CD4-positive, alpha-beta T cell treated with Interferon gamma for 1 hour (primary cell): ENCODE measurements around the gene SAT1.

Experiments used
- DNase-seq: peaks from one replicate; pipeline ENCODE4 v3.0.0-alpha.2; 2020

SAT1 gene

DNA sequence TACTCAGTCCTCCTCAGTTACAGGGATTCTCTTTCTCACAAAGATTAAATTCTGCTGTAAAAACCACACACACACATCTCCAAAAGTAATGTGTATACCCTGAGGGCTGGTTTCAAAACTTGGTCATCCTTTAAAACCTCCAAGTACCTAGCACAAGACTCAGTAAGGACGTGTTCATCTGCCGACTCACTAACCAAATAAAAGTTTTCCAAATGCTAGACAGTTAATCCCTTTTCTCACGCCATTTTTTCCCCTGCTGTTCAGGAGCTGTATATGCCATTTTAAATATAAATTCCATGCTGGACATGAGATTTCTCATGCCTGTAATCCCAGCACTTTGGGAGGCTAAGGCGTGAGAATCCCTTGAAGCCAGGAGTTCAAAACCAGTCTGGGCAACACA lies 3.9 kb upstream of the SAT1 start:
- DNase-seq = no peak

DNA sequence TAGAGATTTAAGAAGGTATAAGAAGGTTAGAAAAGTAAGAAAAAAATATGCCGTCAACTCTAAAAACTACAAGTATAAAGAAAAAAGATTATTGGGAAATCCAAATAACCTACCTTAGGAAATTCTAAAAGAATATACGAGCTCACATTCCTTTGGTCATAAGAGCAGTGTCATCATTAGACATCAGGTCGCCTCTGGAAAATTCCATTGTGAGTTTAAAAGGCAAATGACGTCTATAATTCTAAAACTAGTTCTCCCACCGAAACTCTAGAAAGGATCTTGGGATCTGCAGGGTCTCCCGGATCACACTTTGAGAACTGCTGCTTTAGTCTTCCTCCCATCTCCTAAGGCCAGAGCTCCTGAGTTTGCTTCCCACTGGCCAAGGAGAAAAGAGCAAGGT lies 518 bp upstream of the SAT1 start:
- no peak for DNase-seq

DNA sequence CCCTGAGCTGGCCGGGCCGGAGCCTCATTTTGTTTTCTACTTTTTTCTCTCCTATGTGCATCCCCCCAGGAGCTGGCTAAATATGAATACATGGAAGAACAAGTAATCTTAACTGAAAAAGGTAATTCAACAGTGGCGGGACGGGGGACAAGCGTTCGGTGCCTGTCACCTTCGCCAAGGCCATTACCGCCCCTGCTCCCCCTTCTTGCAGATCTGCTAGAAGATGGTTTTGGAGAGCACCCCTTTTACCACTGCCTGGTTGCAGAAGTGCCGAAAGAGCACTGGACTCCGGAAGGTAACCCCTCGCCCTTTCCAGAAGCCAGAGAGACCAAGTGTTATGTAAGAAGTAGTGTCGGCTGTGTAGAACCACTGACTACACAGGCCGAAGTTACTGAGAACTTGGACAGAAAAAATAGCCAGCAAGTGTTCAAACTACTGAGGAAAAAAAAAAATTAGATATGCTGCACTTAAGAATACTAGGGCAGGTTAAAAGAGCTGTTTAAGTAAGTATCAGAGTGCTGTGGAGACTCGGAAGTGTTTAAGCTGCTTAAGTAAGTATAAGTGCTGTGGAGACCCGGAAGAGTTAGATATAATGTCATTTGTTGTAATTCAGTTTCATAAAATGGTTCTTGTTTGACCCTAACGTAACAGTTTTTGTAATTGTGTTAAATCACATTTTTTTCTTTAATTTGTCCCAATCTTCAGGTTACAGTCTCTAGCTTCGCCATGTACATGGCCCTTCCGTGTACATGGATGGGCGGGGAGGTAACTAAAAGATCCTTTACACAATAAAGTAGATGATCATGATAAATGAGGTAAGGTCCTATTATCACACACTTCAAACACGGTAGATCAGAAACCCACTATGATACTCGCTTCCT lies 856 bp downstream of the SAT1 start:
- no peak for DNase-seq

DNA sequence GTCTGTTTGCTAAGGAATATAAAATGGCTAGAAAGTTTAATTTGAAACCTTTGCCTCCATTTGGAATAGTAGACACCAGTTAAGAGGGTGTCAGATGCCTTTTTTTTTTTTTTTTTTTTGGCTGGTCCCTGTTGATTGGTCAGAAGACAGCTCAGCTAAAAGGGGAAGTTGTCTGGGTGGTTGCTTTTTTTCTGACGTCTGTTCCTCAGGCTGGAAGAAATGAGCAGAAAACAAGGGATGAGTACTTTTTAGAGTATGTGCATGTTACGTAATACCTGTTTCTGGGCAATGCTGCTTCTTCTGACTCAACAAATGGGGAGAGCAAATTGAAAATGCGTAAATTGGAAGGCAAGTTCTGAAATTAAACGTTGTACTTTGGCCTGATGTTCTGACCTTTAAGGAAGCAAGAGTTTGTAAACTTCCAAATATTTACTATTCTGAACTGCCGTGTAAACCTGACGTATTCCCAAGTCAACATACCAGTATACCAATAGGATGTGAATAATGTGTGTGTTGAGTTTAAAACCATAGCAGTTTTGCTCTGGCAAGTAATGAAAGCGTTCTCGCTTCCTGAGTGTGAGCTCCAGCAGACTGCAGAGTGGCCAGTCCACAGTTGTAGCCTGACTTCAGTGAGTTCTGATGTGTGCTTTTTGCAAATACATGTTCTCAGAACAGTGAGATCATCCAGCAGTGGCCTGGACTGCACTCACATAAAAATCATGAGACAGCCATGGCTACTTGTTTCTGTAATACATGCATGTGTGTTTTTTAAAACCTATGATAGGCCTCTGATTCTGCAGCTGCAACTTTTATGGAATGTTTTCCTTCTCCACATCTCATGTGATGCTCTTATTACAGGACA lies 1.7 kb downstream of the SAT1 start:
- DNase-seq = peak; percentile 35

DNA sequence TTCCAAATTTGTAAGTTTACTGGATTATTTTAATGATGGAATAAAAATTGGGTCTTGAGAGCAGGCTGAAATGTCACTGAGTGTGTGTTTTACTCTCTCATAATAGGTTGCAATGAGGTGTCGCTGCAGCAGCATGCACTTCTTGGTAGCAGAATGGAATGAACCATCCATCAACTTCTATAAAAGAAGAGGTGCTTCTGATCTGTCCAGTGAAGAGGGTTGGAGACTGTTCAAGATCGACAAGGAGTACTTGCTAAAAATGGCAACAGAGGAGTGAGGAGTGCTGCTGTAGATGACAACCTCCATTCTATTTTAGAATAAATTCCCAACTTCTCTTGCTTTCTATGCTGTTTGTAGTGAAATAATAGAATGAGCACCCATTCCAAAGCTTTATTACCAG lies 2.6 kb downstream of the SAT1 start:
- DNase-seq = no peak

DNA sequence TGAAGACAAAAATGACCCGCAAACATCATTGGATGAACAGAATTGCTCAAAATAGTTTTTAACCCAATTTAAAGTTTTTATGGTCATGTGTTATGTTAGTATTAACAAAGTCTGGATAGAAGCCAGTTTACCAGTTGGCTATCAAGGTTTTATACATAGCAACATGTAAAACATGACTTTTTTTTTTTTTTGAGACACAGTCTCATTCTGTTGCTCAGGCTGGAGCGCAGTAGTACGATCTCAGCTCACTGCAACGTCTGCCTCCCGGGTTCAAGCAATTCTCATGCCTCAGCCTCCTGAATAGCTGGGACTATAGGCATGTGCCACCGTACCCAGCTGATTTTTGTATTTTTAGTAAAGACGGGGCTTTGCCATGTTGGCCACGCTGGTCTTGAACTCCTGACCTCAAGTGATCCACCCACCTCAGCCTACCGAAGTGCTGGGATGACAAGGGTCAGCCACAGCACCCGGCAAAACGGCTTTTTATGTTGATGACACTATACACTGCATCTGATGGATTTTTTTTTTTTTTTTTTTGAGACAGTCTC lies 3.4 kb downstream of the SAT1 start:
- peak; percentile 54 for DNase-seq

DNA sequence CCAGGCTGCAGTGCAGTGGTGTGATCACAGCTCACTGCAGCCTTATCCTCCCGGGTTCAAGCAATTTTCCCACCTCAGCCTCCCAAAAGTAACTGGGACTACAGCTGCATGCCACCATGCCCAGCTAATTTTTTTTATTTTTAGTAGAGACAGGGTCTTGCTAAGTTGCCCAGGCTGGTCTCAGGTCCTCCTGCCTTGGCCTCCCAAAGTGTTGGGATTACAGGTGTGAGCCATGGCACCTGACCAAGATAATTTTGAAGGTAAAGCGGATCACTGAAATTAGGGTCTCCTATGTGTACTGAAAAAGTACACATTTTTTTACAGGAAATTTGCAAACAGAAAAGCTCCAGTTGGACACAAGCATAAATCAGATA lies 4.8 kb downstream of the SAT1 start:
- DNase-seq = no peak

DNA sequence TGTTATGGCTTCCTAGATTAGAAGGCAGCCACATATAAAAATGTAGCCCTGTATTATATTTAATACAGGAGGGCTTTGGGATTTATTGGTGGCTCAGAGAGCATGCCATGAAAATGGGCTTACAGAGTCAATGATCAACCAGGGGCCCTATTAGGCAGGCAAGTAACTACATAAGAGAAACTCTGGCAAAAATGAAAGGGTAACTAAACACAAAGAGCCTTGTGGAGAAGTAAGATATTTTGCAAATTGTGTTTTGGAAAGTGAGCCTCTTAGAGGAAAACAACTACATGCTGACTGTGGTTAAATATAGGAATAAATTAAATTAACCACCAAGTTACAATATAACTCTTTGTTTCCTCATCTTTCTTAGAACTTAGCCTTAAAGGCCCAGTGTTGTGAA lies 5.5 kb downstream of the SAT1 start:
- DNase-seq = no peak

DNA sequence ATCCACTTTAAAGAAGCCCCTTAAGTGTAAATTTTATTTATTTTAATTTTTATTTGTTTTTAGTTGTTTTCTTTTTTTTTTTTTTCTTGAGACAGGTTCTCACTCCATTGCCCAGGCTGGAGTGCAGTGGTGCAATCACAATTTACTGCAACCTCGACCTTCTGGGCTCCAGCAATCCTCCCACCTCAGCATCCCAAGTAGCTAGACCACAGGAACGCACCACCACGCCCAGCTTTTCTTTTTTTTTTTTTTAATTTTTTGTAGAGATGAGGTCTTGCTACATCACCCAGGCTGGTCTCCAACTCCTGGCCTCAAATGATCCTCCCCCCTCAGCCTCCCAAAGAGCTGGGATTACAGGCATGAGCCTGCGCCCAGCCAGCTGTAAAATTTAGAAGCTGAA lies 6.0 kb downstream of the SAT1 start:
- DNase-seq = no peak

DNA sequence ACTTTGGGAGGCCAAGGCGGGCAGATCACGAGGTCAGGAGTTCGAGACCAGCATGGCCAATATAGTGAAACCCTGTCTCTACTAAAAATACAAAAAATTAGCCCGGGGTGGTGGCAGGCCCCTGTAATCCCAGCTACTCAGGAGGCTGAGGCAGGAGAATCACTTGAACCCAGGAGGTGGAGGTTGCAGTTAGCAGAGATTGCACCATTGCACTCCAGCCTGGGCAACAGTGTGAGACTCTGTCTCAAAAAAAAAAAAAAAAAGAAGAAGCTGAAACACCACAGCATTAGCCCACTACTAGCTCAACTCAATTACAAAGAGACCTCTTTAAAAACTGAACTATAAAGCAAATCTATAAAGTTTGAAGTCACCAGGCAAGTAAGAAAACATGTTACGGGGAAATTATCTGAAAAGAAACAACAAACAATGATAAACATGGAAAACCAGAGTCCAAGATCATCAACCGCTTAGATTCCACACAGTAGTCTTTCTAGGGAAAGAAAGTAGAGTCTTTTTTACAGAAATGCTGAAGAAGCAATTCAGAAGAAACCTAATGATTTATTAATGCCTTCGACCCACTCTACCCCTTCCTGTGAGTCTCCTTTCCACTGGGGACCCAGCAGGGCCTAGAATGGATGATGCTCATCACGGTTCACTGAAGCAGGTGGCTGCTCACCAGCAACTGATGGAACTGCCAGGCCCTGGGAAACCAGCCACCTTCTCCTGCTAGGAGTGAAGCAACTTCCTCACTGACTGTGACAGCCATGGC lies 6.6 kb downstream of the SAT1 start:
- no peak for DNase-seq

DNA sequence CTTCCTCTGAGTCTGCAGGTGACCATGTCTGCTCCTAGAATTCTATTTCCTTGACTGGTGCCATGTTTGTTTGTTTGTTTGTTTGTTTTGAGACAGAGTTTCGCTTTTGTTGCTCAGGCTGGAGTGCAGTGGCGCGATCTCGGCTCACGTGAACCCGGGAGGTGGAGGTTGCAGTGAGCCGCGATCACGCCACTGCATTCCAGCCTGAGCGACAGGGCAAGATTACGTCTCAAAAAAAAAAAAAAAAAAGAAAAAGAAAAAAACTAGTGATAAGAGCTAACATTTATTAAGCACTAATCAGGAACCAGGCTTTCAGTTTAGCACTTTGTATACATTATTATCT lies 7.2 kb downstream of the SAT1 start:
- DNase-seq = no peak

DNA sequence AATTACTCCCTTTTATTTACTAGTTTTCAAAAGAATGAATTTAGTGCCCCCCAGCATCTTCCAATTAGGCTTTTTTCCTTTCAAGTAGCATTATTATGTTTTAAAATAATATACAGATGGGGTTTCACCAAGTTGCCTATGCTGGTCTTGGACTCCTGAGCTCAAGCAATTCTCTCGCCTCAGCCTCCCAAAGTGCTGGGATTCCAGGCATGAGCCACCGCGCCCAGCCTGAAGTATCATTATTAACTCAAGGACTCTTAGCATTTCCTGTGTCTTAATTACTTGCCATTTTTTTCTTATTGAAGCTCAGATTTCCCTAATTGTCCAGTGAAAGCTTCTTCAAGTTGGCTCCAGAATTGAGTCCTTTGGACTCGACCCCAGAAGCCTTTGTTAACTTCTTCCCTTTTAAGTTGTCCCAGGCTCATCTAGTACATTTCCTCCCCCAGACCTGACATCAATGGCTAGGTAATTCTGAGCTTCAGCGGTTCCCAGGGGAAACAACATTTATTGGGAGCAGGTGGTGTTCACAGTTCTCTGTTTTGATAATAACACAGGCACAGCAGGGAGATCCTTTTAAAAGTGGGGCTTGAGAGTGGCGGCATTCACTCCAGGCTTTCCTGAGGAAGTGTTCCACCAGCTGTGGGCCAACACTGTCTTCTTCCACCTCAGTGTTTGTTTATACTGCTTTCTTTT lies 10.0 kb downstream of the SAT1 start:
- DNase-seq = no peak

DNA sequence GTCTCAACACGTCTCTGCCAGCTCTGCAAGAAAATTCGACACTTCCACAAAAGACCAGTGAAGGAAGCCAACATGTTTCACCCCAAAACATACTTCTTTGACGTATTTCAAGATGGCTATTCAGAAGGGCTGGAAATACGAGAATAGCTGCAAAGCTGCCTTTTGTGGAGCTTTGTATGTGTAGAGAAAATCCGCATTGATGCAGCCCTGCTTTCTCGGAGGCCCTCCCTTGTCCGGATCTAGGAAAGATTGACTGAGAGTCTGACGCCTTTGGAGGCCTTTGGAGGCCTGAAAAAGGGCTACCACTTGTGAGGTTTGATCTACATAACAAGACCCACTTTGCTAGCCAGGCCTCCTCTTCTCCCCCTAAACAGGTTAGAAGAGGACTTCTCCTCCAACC lies 12.2 kb downstream of the SAT1 start:
- DNase-seq = no peak

DNA sequence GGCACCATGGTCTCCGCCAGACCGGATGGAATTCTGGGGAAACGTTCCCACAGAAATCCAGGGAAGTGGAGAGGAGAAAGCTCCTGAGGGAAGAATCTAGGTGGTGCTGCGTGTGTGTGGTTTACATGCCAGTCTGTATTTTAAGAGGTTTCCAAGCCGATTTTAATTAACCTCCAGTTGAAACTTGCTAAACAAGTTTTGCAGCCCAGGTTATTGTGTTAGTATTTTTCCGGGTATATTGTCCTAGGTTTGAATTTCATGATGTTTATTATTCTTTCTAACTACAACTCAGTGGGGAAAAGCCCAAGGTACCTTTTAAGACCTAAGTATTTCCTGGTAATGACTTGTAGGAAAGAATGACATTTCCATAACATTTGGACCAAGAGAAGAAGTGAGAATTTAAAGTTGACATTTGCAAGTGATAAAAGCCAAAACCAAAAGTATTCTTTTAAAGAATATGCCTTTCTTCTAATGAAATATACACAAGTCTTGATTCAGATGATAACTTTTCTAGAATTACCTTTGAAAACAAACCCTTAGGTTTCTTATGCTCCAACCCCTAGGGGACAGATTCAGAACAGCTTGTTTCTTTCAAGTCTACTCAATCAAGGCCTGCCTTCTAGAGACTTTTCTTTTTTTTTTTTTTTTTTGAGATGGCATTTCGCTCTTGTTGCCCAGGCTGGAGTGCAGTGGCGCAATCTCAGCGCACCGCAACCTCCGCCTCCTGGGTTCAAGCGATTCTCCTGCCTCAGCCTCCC lies 14.6 kb downstream of the SAT1 start:
- DNase-seq = no peak

DNA sequence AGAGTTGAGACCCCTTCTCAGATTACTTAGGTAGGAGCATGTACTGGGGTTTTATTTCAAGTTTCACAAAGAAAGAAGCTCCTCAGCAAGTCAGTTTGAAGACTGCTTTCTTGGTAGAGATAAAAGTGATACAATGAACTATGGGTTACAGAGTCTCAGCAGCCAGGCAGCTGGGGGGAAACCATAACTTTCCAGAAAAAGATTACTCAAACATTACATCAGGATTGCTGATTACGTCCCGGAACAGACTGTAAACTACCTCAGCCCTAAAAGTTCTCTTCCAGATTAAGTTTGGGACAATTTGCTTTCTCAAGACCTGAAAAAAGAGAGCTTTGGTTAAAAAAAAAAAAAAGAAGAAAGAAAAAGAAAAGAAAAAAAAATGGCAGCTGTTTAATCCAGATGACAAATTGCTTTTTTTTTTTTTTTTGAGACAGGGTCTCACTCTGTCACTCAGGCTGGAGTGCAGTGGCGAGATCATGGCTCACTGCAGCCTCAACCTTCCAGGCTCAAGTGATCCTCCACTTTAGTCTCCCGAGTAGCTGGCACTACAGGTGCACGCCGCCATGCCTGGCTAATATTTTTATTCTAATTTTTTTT lies 16.6 kb downstream of the SAT1 start:
- DNase-seq = no peak

DNA sequence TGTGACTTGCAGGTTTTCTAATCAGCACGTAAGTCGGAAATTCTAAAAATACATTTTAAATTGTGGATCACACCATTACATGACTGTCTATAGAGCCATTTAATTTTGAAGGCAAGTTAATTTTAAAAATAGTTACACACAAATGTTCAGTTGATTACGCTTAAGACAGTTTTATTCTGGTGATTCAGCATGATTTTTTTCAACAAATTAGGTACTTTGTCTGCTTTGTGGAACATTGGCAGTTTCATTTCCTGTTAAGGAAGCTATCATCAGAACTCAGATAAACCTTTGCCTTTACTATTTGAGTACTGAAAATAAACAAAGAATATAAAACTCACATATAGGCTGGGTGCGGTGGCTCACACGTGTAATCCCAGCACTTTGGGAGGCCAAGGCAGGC lies 19.5 kb downstream of the SAT1 start:
- no peak for DNase-seq

DNA sequence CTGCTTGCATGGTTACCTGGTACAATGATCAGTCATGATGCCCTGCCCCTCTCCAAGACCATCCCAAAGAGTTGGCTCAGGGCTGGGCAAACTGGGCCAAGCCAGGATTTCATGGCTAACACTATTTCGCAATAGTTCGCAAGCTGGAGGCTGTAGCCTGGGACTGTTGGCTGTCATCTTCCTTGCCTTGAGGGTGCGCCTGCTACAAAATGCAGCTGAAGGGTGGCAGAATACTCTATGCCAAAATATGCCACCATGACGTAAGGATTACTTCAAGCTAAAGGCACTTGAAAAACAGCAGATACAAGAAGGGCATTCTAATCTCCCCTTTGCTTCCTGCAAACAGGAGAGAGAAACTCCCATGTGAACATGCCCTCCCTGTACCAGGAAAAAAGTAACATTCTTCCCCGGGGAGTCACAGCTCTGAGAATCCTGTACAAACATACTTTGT lies 21.0 kb downstream of the SAT1 start:
- DNase-seq = no peak

DNA sequence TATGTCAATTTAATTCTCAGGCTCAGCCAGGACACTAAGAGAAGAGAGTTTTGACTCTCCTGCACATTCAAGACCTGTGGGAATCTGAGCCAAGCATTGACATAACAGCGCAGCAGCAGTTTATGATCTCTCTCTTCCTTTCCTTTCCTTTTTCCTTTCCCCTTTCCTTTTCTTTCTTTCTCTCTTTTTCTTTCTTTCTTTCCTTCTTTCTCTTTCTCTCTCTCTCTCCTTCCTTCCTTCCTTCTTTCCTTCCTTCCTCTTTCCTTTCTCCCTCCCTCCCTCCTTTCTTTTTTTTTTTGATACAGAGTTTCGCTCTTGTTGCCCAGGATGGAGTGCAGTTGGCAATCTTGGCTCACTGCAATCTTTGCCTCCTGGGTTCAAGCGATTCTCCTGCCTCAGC lies 21.6 kb downstream of the SAT1 start:
- DNase-seq = no peak

DNA sequence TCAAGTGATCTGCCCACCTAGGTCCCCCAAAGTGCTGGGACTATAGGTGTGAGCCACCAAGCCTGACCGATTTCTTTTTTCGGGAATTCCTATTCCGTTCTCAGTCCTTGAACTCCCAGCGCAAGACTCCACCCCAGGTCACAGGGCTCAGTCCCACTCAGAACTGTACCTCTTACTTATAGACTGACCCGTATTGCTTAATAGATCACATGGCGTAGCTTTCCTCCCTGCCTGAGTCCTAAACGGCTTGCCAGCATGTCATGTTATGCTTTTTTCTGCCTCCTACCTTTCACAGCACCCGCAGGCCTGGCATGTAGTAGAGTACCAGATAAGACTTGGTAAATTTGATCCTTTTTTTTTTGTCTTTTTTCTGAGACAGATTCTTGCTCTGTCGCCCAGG lies 22.4 kb downstream of the SAT1 start:
- DNase-seq = no peak

DNA sequence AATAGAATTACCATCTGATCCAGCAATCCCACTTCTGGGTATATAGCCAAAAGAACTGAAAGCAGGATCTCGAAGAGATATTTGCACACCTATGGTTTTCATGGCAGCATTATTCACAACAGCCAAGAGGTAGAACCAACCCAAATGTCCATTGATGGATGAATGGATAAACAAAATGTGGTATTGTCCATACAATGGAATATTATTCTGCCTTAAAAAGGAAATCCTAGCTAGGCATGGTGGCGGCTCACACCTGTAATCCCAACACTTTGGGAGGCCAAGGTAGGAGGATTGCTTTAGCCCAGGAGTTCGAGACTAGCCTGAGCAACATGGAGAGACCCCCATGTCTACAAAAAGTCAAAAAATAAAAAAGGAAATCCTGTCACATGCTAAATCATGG lies 27.3 kb downstream of the SAT1 start:
- no peak for DNase-seq

DNA sequence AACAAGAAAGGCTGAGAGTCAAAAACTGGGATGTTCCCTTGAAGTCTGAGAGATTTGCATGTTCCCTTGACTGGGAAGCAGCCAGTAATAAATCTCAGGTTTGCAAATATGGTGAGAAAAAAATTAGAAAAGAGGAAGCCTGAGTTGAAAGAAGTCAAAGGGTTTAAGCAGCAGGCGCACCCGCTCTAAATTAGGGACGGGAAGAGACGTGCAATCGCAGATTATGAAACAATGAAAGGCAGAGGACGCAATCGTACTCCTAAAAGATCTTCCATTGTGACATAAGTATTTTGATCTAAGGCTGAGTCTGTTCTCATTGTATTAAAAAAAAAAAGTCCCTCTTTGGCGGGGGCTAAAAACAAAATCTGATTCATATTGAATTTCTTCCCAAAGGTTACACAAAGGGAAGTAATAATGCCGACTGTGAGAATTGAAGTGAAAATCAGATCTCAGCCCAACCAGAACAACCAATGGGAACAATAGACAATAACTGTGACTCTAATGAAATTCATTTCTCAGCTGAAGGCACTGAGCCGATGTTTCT lies 28.2 kb downstream of the SAT1 start:
- DNase-seq = peak; percentile 35
